ENCODE results near the gene TMEM132A.

GRCh38 chr11:60950933-60951605, 26.8 kb downstream of the TMEM132A start:
- TF ChIP-seq CTCF (IDR thresholded peaks at IDR 0.05 in 8 of 11, conservative IDR thresholded peaks at IDR 0.05 in 3 of 11) (no peak), POLR2A (IDR thresholded peaks at IDR 0.05) (no peak)

All from spleen (tissue), 7 donors.